Endothelial cell (in vitro differentiated cells): ENCODE results near the gene GABRD. TPM values are rescaled to one million over a fixed set of nuclear protein-coding genes. Genes with fewer than 3 reads are reported as not detected.

Source experiments
- DNase-seq: peaks from one replicate; pipeline ENCODE4 v3.0.0; 2021; ENCODE audit warnings: low spot score
- H3K27ac Mint-ChIP-seq: one replicate; pipeline ENCODE4 v1.8.0; 2021; ENCODE audit warnings: mixed read lengths, inconsistent platforms; ENCODE audit not compliant: unreplicated experiment
- H3K27me3 Mint-ChIP-seq: one replicate; pipeline ENCODE4 v1.8.0; 2021; ENCODE audit warnings: mild to moderate bottlenecking, moderate library complexity, mixed read lengths, inconsistent platforms; ENCODE audit not compliant: unreplicated experiment
- H3K36me3 Mint-ChIP-seq: one replicate; pipeline ENCODE4 v1.8.0; 2021; ENCODE audit warnings: mild to moderate bottlenecking, low read depth, mixed read lengths, inconsistent platforms; ENCODE audit not compliant: unreplicated experiment
- H3K4me1 Mint-ChIP-seq: one replicate; pipeline ENCODE4 v1.8.0; 2021; ENCODE audit warnings: mild to moderate bottlenecking, mixed read lengths, inconsistent platforms; ENCODE audit not compliant: unreplicated experiment
- H3K4me3 Mint-ChIP-seq: one replicate; pipeline ENCODE4 v1.8.0; 2021; ENCODE audit warnings: mild to moderate bottlenecking, mixed read lengths, inconsistent platforms; ENCODE audit not compliant: unreplicated experiment
- H3K9me3 Mint-ChIP-seq: one replicate; pipeline ENCODE4 v1.8.0; 2021; ENCODE audit warnings: mixed read lengths, inconsistent platforms; ENCODE audit not compliant: unreplicated experiment
- total RNA-seq: library from RNA; stranded (reverse); fragmentation: NEBNext Ultra II Directional; extraction: Animal tissue kit (Norgen Biotek cat#: 25700); gene quantifications from one replicate; pipeline ENCODE4 v1.2.1, GENCODE V29; 2021; ENCODE audit not compliant: unreplicated experiment
- TF ChIP-seq, protein P1 (sequence below): fragments of 200-600 bp; sonication (generic); IDR thresholded peaks from one replicate; pipeline ENCODE4 v1.5.0; 2021; ENCODE audit warnings: antibody characterized with exemption; ENCODE audit not compliant: unreplicated experiment

Gene GABRD
- total RNA-seq, 1 donor from 2014 or later: 0.64 TPM

GRCh38 chr1:2019571-2020309 lies 595 bp downstream of the GABRD start:
- H3K27ac Mint-ChIP-seq: no peak overlapping the region
- H3K36me3 Mint-ChIP-seq: peaks cover 3% of the 10 kb centered on the region
- peak; percentile 73 for DNase-seq
- TF ChIP-seq, protein P1, sequence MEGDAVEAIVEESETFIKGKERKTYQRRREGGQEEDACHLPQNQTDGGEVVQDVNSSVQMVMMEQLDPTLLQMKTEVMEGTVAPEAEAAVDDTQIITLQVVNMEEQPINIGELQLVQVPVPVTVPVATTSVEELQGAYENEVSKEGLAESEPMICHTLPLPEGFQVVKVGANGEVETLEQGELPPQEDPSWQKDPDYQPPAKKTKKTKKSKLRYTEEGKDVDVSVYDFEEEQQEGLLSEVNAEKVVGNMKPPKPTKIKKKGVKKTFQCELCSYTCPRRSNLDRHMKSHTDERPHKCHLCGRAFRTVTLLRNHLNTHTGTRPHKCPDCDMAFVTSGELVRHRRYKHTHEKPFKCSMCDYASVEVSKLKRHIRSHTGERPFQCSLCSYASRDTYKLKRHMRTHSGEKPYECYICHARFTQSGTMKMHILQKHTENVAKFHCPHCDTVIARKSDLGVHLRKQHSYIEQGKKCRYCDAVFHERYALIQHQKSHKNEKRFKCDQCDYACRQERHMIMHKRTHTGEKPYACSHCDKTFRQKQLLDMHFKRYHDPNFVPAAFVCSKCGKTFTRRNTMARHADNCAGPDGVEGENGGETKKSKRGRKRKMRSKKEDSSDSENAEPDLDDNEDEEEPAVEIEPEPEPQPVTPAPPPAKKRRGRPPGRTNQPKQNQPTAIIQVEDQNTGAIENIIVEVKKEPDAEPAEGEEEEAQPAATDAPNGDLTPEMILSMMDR: no peak
- H3K27me3 Mint-ChIP-seq: peaks cover 14% of the 10 kb centered on the region
- no peaks in the 10 kb centered on the region for H3K9me3 Mint-ChIP-seq
- no peak overlapping the region for H3K4me3 Mint-ChIP-seq
- peaks cover 25% of the 10 kb centered on the region for H3K4me1 Mint-ChIP-seq

GRCh38 chr1:2020310-2020655 lies 1.1 kb downstream of the GABRD start:
- DNase-seq: no peak
- Mint-ChIP-seq H3K27me3 (peaks cover 14% of the 10 kb centered on the region), H3K27ac (no peak overlapping the region), H3K4me3 (no peak overlapping the region), H3K9me3 (no peaks in the 10 kb centered on the region), H3K4me1 (peaks cover 20% of the 10 kb centered on the region), H3K36me3 (peaks cover 3% of the 10 kb centered on the region)
- TF ChIP-seq, protein P1: no peak

GRCh38 chr1:2021550-2021949 lies 2.4 kb downstream of the GABRD start:
- TF ChIP-seq, protein P1: no peak
- Mint-ChIP-seq H3K9me3 (no peaks in the 10 kb centered on the region), H3K36me3 (peaks cover 3% of the 10 kb centered on the region), H3K4me1 (peaks cover 12% of the 10 kb centered on the region), H3K4me3 (no peak overlapping the region), H3K27ac (no peak overlapping the region), H3K27me3 (peaks cover 14% of the 10 kb centered on the region)
- DNase-seq: no peak

- Mint-ChIP-seq H3K27ac (no peak overlapping the region), H3K9me3 (no peaks in the 10 kb centered on the region), H3K4me3 (no peak overlapping the region), H3K36me3 (peaks cover 3% of the 10 kb centered on the region), H3K4me1 (peaks cover 9% of the 10 kb centered on the region), H3K27me3 (peaks cover 14% of the 10 kb centered on the region)
- no peak for DNase-seq
- TF ChIP-seq, protein P1: no peak
Measured at GRCh38 chr1:2022063-2022770, 3.1 kb downstream of the GABRD start.

DNA sequence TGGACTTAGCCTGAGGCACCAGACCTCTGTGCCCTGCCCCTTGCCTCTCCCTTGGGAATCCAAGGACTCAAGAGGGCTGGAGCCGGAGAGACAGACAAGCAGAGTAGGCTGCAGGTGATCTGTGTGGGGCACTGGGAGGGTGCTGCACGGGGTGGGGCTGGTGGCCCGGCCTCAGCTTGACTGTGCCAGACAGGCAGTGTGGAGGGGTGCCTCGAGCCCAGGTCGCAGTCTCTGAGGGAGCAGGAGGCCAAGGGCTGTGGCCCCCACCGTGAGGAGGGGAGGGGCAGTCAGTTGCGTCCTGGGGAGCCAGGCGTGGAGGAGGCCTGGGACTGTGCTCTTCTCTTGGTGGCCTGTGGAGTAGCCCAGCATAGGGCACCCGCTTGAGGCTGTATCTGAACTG lies 4.0 kb downstream of the GABRD start:
- Mint-ChIP-seq H3K4me1 (peaks cover 4% of the 10 kb centered on the region), H3K36me3 (peaks cover 3% of the 10 kb centered on the region), H3K27me3 (peaks cover 12% of the 10 kb centered on the region), H3K4me3 (no peak overlapping the region), H3K27ac (no peak overlapping the region), H3K9me3 (no peaks in the 10 kb centered on the region)
- no peak for DNase-seq
- TF ChIP-seq, protein P1: no peak
